ENCODE data around the gene P2RY2. TPM values are rescaled to one million over a fixed set of nuclear protein-coding genes. Genes with fewer than 3 reads are reported as not detected.

P2RY2 gene
- total and polyA plus RNA-seq, 2 of the 8 experiments (the other 6 are each of a cell fraction or from before 2014, with no cell fraction given): 1.0 to 1.5 TPM

GRCh38 chr11:73269459-73270015 lies 51.5 kb downstream of the P2RY2 start:
- no peak overlapping the region for H3K4me3 ChIP-seq (ENCODE audit: extremely low read depth in 1 of 4, insufficient read depth in 2 of 4, low read depth in 3 of 4, low read length in 4 of 4)
- H3K23ac ChIP-seq (ENCODE audit: insufficient read length): no peak overlapping the region
- H3K79me1 ChIP-seq (ENCODE audit: low read depth, low read length): 0 out of 2 replicates have a peak, but pooled peaks cover 3% of the 10 kb centered on the region
- peak overlapping the region; percentile 97; the same call in 1 of the 2 replicates for H2BK15ac ChIP-seq (ENCODE audit: low read length)
- H3K36me3 ChIP-seq (ENCODE audit: control insufficient read depth in 2 of 4, insufficient read depth in 4 of 4, low read length in 3 of 4): no peaks in the 10 kb centered on the region
- peaks cover 0 to 12% (median 8%) of the 10 kb centered on the region in 4 experiments; a peak in 5 of 7 replicates for H3K27me3 ChIP-seq (replicated peaks in 1 of 4; ENCODE audit: control insufficient read depth in 3 of 4, extremely low read depth in 1 of 4, insufficient read depth in 3 of 4, low read length in 3 of 4)
- no peak overlapping the region for H3K27ac ChIP-seq (ENCODE audit: low read depth, low read length)
- H3K4me1 ChIP-seq (replicated peaks in 1 of 4; ENCODE audit: control insufficient read depth in 3 of 4, insufficient read depth in 4 of 4, low read length in 3 of 4): peaks cover 0 to 15% (median 11%) of the 10 kb centered on the region in 4 experiments; a peak in 6 of 7 replicates
- H3K9me3 ChIP-seq (ENCODE audit: insufficient read depth in 2 of 2, low read depth in 1 of 2, low read length in 1 of 2): no peaks in the 10 kb centered on the region
- 0 out of 2 replicates have a peak overlapping the region, but pooled peaks have one; percentile 86 for H2BK20ac ChIP-seq (ENCODE audit: low read length)
- CTCF ChIA-PET (ENCODE audit: partially characterized antibody): interaction anchor here (0.6 to 16.5 kb wide), 11 partner anchors 12 to 437 kb away, joined by 3 to 173 read pairs (median 6); no protein-coding TSS in a partner anchor
- H2AK5ac ChIP-seq (ENCODE audit: low read depth, low read length): no peak overlapping the region
- H3K9ac ChIP-seq (replicated peaks in 1 of 4; ENCODE audit: extremely low read depth in 1 of 4, low read depth in 3 of 4, low read length in 3 of 4): no peak overlapping the region
- peak overlapping the region; percentile 75; the same call in 1 of the 2 replicates for H2BK12ac ChIP-seq (ENCODE audit: low read depth, low read length)
- peak overlapping the region; percentile 12; the same call in 1 of the 2 replicates for H4K8ac ChIP-seq (ENCODE audit: extremely low read depth, insufficient read depth, low read length)
- POLR2A ChIA-PET (ENCODE audit: partially characterized antibody): interaction anchor here (1.7 kb wide), 1 partner anchor 26 kb away, joined by 3 read pairs; no protein-coding TSS in a partner anchor
- H4K20me1 ChIP-seq (replicated peaks in 1 of 2; ENCODE audit: control insufficient read depth in 1 of 2, insufficient read depth in 2 of 2, low read length in 2 of 2): peaks cover 0 to 1% of the 10 kb centered on the region in 2 experiments
- no peaks in the 10 kb centered on the region for H3K79me2 ChIP-seq (ENCODE audit: control insufficient read depth in 1 of 2, insufficient read depth in 2 of 2, low read length in 2 of 2)
- no peaks in the 10 kb centered on the region; the same call in 1 of the 2 replicates for H3K23me2 ChIP-seq (ENCODE audit: low read depth, low read length)
- H2AFZ ChIP-seq (ENCODE audit: low read length): no peak overlapping the region
- peak overlapping the region; percentile 37 for H3K56ac ChIP-seq (replicated peaks; ENCODE audit: insufficient read length, low read depth, low read length)
- H3K14ac ChIP-seq (ENCODE audit: insufficient read length): no peak overlapping the region
- no peak overlapping the region for H3K4ac ChIP-seq (replicated peaks; ENCODE audit: insufficient read length, low read depth, low read length)
- 77% methylated on average over 7 of the region's 7 CpGs; no CpG with 5 or more reads in 1 of the 2 experiments for WGBS, 2 experiments (ENCODE audit: extremely low coverage in 1 of 2, insufficient coverage in 1 of 2, insufficient read length in 1 of 2, insufficient replicate concordance in 2 of 2, low coverage in 1 of 2, low lambda C conversion rate in 2 of 2, missing lambda C conversion rate in 1 of 2)
- no peak for TF ChIP-seq RFX5 (IDR thresholded peaks at IDR 0.05; ENCODE audit: borderline replicate concordance, low read depth, low read length)
- no peak for TF ChIP-seq ASH2L (IDR thresholded peaks at IDR 0.05; ENCODE audit: low read length)
- TF ChIP-seq KDM4A (IDR thresholded peaks at IDR 0.05; ENCODE audit: low read depth, low read length, severe bottlenecking): no peak
- peak; percentile 65; the same call in 1 of the 2 replicates for TF ChIP-seq SP1 (IDR thresholded peaks at IDR 0.05; ENCODE audit: low read depth, low read length)
- no peak for TF ChIP-seq EP300 (IDR thresholded peaks at IDR 0.05; ENCODE audit: borderline replicate concordance in 1 of 2, low read depth in 2 of 2, low read length in 2 of 2)
- 0 out of 4 replicates have a peak, but pooled peaks of 1 of the 2 experiments have one; percentile 40 for TF ChIP-seq SIN3A (conservative IDR thresholded peaks at IDR 0.05 in 1 of 2, IDR thresholded peaks at IDR 0.05 in 1 of 2; ENCODE audit: low read depth in 1 of 2, low read length in 2 of 2)
- no peak for FAIRE-seq
- peak overlapping the region in 1 of 2 experiments; percentile 16; a peak in 1 of 4 replicates for H3K4me2 ChIP-seq (ENCODE audit: insufficient read depth in 1 of 2, low read depth in 2 of 2, low read length in 2 of 2)
- no peak overlapping the region for H3K18ac ChIP-seq (ENCODE audit: extremely low read depth, low read length)
- H2BK5ac ChIP-seq (ENCODE audit: low read depth, low read length): peak overlapping the region; percentile 63; the same call in 1 of the 2 replicates
- peak overlapping the region; percentile 30 for H4K91ac ChIP-seq (replicated peaks; ENCODE audit: insufficient read length, low read length)
- no peak overlapping the region for H2BK120ac ChIP-seq (replicated peaks; ENCODE audit: low read depth, low read length)
- no peak for DNase-seq (ENCODE audit: low read depth in 1 of 2, low spot score in 2 of 2)
- no peak overlapping the region for H4K5ac ChIP-seq (ENCODE audit: insufficient read length, low read depth, low read length)
